T-helper 2 cell treated with Interferon-gamma antibody and Interleukin-4, amounts not matched to agents 5 μg/mL and 100 μg/mL, for 36 hours (primary cell): ENCODE measurements around the gene DST.

Experiments
- DNase-seq: peaks from one replicate; pipeline ENCODE4 v3.0.0; 2021; ENCODE audit warnings: low spot score
- H3K27ac Mint-ChIP-seq: one replicate; pipeline ENCODE4 v1.8.0; 2021; ENCODE audit warnings: mild to moderate bottlenecking, mixed read lengths
- H3K27me3 Mint-ChIP-seq: one replicate; pipeline ENCODE4 v1.8.0; 2021; ENCODE audit warnings: low read depth, mixed read lengths
- H3K36me3 Mint-ChIP-seq: one replicate; pipeline ENCODE4 v1.8.0; 2021; ENCODE audit warnings: low read depth, mixed read lengths
- H3K4me1 Mint-ChIP-seq: one replicate; pipeline ENCODE4 v1.8.0; 2021; ENCODE audit warnings: low read depth, mixed read lengths
- H3K4me3 Mint-ChIP-seq: one replicate; pipeline ENCODE4 v1.8.0; 2022; ENCODE audit warnings: mild to moderate bottlenecking, moderate library complexity, mixed read lengths
- H3K9me3 Mint-ChIP-seq: one replicate; pipeline ENCODE4 v1.8.0; 2021; ENCODE audit warnings: mixed read lengths

Gene DST

DNA sequence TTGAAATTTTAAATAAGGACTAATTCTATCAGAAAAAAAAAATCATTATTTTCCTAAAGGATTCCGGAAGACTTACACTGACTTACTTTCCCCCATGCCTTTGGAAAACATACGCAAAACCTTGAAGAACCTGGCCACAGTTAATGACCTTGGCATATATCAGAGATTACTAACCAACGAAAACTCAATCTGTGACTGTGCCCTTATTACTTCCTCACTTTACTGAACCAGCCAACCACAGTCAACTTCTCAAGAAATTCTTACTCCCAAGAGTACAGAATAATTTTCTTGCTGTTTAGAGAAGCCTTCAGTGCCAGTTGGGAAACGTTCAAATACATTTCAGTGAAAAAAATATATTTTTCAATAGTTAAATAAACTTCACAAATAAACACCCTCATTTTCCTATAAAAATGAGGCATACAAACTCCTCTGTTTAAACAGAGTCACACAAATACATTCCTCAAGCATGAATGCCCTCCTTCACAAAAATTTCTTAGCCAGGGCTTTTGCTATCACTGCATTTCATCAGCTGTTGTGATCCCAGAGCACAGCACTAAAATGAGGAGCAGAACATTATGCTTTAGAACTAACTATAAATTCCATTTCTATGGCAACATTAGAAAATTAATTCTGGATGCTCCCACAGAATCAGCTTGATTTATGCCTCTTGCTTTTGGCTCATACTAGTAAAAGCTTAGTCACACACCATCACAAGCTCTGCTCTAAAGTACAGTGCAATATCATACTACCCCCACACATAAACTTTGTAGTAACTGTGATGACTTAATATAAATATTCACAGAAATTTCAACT, 117.6 kb downstream of the DST start:
- no peaks in the 10 kb centered on the region for H3K4me1 Mint-ChIP-seq
- H3K27me3 Mint-ChIP-seq = no peaks in the 10 kb centered on the region
- DNase-seq = no peak
- H3K36me3 Mint-ChIP-seq = peaks cover 1% of the 10 kb centered on the region
- H3K4me3 Mint-ChIP-seq = no peak overlapping the region
- no peak overlapping the region for H3K27ac Mint-ChIP-seq
- no peaks in the 10 kb centered on the region for H3K9me3 Mint-ChIP-seq

DNA sequence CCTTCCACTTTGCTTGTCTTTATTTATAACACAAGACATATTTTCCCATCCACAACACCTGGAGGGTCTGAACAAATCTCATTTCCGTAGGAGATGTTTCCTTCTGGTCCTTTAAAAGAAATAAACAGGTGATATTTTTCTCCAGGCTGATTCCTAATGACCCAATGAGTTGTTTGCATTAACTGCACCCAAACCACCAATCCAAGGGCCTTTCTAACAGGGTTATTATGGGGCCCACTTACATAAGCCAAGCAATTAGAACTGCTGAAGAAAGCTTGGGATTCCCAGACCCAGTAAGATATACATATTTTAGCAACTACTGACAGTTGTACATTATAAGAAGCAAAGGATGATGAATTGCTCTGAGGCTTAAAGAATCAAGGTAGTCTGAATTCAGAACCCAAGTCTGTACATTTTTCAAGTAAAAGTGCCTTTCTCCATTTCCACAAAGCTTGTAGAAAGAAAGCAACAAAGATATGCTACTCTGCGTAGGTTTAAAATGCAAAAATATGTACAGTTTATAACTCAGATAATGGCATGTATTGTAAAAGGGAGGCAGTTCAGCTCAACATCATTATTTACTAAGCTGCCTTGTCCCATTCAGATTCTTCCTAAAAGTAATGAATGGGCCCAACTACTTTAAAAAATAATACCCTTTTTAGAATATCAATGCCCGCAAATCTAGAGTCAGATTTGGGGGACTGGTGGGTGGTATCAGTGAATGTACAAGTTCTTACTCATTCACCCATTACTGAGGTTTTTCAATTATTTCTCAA, 120.0 kb downstream of the DST start:
- H3K4me1 Mint-ChIP-seq = no peaks in the 10 kb centered on the region

DNA sequence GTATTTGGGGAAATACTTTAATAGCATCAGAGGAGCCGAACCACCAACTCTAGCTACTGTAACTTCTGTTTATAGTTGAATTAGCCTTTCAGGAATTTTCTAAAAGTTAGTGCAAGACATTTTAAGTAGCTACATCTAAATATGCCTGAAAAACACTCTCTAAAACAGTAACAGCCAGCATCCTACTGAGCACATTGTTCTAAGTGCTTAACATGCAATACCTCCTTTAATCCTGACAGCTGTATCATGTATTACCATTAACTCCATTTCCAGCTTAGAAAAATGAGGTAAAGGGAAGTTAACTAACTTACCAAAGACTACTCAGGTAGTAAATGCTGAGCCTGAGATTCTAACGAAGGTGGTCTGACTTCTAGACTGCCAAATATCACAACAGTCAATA, 120.7 kb downstream of the DST start:
- no peaks in the 10 kb centered on the region for H3K9me3 Mint-ChIP-seq
- H3K4me3 Mint-ChIP-seq = no peak overlapping the region
- H3K4me1 Mint-ChIP-seq = no peaks in the 10 kb centered on the region
- H3K27ac Mint-ChIP-seq = no peak overlapping the region
- no peaks in the 10 kb centered on the region for H3K27me3 Mint-ChIP-seq
- DNase-seq = no peak
- no peaks in the 10 kb centered on the region for H3K36me3 Mint-ChIP-seq

More for the DNA sequence above, 120.0 kb downstream of the DST start:
- H3K4me3 Mint-ChIP-seq = no peak overlapping the region
- no peaks in the 10 kb centered on the region for H3K27me3 Mint-ChIP-seq
- DNase-seq = no peak
- H3K27ac Mint-ChIP-seq = no peak overlapping the region
- no peaks in the 10 kb centered on the region for H3K36me3 Mint-ChIP-seq
- H3K9me3 Mint-ChIP-seq = no peaks in the 10 kb centered on the region

DNA sequence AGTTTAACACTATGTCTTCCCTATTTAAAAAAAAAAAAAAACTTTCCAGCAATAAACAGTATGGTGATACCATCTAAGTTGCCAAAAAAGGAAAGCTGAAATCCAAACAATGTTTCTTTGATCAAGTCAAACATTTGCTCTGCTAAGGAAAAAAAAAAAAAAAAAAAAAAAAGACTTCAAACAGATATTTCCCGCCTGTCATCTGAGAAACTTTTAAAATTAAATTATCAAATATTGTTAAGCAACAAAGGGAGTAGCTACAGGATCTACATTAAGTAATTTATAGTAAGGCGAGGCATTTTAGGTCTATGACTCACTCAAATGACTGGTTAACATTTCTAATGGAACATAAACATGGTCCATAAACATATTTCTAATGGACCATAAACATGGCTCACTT, 121.2 kb downstream of the DST start:
- H3K9me3 Mint-ChIP-seq = no peaks in the 10 kb centered on the region
- no peak overlapping the region for H3K27ac Mint-ChIP-seq
- DNase-seq = no peak
- H3K4me3 Mint-ChIP-seq = no peak overlapping the region
- H3K4me1 Mint-ChIP-seq = no peaks in the 10 kb centered on the region
- no peaks in the 10 kb centered on the region for H3K27me3 Mint-ChIP-seq
- no peaks in the 10 kb centered on the region for H3K36me3 Mint-ChIP-seq

DNA sequence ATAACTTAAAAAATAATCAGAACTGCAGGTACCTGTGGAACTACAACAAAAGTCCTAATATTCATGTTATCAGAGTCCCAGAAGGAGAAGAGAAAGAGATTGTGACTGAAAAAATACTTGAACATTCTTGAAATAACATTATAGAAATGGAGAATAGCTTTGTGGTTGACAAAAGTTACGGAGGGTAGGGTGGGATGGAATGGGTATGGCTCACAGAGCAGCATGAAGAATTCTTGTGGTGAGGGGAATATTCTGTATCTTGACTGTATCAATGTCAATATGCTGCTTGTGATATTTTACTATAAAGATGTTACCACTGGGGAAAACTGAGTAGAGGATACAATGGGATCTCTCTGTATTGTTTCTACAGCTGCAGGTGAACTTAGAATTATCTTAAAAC, 122.5 kb downstream of the DST start:
- H3K27me3 Mint-ChIP-seq = no peaks in the 10 kb centered on the region
- no peak overlapping the region for H3K4me3 Mint-ChIP-seq
- H3K9me3 Mint-ChIP-seq = no peaks in the 10 kb centered on the region
- no peak for DNase-seq
- H3K4me1 Mint-ChIP-seq = no peaks in the 10 kb centered on the region
- H3K27ac Mint-ChIP-seq = no peak overlapping the region
- H3K36me3 Mint-ChIP-seq = no peaks in the 10 kb centered on the region

DNA sequence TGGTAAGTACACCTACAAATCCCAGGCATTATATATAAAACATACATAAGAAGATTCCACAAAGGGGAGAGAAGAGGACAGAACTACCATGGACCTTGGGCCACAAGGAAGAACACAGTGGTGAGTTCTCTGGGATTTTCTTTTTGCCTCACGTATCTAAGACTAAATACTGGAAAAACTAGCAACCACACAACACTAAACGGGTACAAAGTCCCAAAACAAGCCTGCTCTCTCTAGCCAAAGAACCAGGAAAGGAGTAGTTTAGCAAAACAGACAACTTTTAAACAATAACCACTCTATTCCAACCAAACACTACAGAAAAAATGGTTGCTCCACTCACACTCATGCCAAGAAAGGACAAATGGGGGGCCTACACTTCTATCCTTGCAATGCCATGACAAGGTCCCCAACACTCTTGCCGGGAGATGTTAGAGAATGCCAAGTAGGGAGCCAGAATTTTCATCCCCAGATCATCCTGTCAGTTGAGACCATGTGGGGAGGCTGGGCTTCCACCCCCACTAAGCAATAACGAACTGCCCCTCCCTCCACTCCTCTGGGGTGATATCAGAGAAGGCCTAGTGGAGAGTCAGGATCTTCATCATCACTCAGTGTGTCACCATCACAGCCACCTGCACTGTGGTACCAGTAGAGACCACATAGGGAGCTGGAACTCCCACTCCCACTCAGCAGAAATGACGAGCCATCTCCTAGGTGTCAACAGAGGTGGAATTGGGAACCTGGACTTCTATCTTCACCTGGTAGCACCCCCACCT, 123.5 kb downstream of the DST start:
- no peaks in the 10 kb centered on the region for H3K9me3 Mint-ChIP-seq
- no peak overlapping the region for H3K27ac Mint-ChIP-seq
- no peaks in the 10 kb centered on the region for H3K36me3 Mint-ChIP-seq
- DNase-seq = no peak
- H3K4me1 Mint-ChIP-seq = no peaks in the 10 kb centered on the region
- no peaks in the 10 kb centered on the region for H3K27me3 Mint-ChIP-seq
- H3K4me3 Mint-ChIP-seq = no peak overlapping the region

DNA sequence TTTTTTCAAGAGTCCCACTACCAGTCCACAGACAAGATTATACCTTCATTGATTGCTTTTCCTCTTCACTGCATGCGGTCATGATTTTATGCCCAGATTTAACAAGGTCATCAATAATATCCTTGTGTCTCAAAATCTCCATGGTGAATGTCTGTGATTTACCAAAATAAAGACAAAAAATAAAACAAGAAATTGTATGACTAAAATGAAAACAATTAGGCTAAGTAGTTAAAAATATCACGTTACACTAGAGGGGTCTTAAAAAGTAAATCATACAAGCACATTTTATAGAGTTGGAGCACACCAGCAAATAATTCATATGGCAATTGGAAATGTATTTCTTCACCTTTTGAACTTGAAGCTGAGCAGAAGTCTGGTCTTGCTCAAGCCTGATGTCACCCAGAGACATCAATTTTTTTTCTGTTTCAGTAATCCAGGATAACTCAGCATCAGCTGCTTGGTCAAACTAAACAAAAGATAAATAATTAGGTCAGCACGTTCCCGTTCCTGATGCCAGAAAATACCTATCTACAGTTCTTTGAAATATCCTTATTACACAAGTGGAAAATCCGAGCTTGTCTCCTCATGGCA, 125.4 kb downstream of the DST start:
- Mint-ChIP-seq H3K27me3 (no peaks in the 10 kb centered on the region), H3K36me3 (no peaks in the 10 kb centered on the region), H3K4me1 (no peaks in the 10 kb centered on the region), H3K9me3 (no peaks in the 10 kb centered on the region), H3K4me3 (no peak overlapping the region), H3K27ac (no peak overlapping the region)
- DNase-seq = no peak

DNA sequence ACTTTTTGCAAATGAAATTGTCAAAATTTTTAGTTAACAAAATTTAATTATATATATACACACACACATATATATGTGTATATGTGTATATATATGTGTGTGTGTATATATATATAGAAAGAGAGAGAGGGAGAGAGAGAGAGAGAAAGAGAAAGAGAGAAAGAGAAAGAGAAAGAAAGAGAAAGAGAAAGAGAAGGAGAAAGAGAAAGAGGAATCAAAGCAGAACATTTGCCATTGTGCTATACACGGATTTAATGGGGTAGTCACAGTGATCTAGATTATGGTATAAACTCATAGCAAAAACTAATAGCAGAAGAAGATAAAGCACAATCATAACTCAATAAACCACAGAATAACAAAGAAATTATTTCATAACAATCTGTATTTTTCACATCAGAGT, 126.7 kb downstream of the DST start:
- Mint-ChIP-seq H3K9me3 (no peaks in the 10 kb centered on the region), H3K4me3 (no peak overlapping the region), H3K27ac (no peak overlapping the region), H3K36me3 (no peaks in the 10 kb centered on the region), H3K4me1 (no peaks in the 10 kb centered on the region), H3K27me3 (no peaks in the 10 kb centered on the region)
- no peak for DNase-seq

DNA sequence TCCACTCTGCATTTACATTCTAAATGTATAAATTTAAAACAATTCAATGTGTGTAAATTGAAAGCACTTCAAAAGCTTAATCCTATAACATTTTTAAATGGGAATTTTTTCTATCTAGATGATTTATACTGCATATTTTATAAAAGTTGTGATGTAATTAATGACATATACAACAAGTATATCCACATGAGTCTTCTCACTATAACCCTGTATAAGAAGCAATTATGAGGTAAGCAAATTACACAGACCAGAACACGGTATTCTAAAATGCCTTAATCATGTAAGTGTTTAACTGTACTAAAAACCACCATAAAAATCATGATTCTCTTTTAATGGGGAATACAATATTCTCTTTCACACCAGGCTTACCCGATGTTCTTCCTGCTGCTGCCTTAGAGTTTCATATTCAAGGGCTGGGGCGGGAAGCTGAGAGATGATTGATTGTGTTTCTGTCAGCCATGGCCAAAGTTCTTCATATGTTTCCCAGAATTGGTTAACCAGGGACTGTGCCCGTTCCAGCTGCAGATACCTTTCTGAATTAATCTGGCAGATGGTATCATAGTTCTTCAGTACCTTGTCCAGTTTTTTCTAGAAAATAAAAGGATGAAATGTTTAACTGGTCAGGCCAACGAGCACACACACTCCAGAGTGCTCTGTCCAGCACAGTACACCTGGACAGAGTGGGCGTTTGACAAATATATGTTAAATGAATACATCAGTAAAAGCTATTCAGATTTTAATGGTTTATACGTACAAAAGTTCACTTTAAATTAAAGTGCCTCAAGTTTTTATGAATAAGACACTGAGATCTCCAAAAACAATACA, 127.4 kb downstream of the DST start:
- Mint-ChIP-seq H3K27ac (no peak overlapping the region), H3K9me3 (no peaks in the 10 kb centered on the region), H3K27me3 (no peaks in the 10 kb centered on the region), H3K4me3 (no peak overlapping the region), H3K4me1 (no peaks in the 10 kb centered on the region), H3K36me3 (no peaks in the 10 kb centered on the region)
- no peak for DNase-seq

DNA sequence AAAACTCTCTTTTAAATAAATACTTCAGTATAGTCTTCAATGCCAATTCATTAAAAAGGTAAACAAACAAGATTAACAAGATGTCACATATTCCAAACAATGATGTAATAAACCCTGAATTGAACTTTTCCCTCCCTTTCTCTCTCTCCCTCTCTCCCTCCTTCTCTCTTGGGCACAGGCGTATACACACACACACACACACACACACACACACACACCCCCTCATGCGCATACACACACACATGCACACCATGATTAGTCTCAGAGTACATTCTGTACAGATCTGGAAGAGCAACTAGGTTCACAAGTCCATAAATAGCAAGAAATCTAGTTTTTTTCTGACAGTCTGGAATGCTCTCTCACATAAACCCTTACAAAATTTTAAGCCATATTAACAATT, 128.3 kb downstream of the DST start:
- Mint-ChIP-seq H3K27me3 (no peaks in the 10 kb centered on the region), H3K4me3 (no peak overlapping the region), H3K9me3 (no peaks in the 10 kb centered on the region), H3K27ac (no peak overlapping the region), H3K36me3 (no peaks in the 10 kb centered on the region), H3K4me1 (no peaks in the 10 kb centered on the region)
- no peak for DNase-seq

DNA sequence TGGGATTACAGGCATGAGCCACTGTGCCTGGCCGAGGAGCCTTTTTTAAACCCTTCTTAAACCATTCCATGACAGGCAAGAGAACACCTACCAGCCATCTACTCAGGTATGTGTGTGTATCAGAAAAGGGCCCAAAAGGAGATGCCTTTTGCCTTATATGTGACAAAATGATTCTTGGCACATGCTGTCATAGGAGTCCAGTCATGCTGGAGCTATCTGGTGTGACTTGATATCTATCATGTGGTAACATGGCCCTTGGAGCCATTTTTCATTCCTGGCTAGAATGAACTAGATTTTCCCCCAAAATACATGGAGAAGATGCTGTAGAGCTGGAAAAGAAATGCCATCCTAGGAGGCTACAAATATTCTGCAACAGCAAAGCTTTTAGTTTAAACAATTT, 129.1 kb downstream of the DST start:
- no peaks in the 10 kb centered on the region for H3K9me3 Mint-ChIP-seq
- no peaks in the 10 kb centered on the region for H3K36me3 Mint-ChIP-seq
- no peak for DNase-seq
- no peak overlapping the region for H3K4me3 Mint-ChIP-seq
- H3K27ac Mint-ChIP-seq = no peak overlapping the region
- no peaks in the 10 kb centered on the region for H3K27me3 Mint-ChIP-seq
- no peaks in the 10 kb centered on the region for H3K4me1 Mint-ChIP-seq

DNA sequence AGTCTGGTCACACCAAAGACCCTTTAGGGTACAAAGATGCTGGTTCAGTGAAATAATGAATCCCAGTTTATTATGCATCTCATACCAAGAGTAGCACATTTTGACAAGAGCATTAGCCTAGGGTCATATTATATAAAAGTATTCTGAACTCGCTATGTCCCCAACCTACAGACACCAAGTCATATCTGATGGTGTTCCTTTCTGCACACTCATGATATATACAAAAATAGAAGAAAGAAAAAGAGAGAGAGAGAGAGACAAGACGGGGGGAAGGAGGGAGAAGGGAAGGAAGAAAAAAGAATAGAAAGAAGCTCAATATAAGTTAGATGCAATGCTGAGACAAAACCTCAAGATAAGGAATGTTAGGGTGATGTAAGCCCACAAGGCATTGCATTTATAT, 131.1 kb downstream of the DST start:
- Mint-ChIP-seq H3K9me3 (no peaks in the 10 kb centered on the region), H3K36me3 (no peaks in the 10 kb centered on the region), H3K4me1 (no peaks in the 10 kb centered on the region), H3K27me3 (no peaks in the 10 kb centered on the region), H3K4me3 (no peak overlapping the region), H3K27ac (no peak overlapping the region)
- no peak for DNase-seq

DNA sequence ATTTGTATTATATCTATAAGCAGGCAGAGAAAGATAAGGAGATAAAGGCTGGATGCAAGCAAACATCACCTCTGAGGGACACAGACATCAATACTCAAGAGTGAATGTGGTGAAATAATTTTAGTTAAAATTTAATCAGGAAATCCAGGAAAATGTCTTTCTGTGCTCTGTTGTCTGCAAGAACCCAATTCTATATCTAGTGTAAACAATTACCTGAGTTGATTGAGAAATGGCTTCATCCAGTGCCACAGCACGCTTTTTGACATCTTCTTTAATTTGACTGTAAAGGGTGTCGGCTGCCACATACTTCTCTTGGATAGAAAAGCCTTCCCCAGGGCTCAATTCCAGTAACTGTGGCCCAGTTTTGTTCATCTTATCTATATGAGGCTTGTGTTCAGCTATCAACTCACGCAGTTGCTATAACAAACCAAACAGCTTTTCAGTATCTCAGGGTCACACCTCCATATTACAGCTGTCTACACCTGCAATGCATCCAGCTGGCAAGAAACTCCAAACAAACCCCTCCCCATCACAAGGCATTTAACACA, 131.6 kb downstream of the DST start:
- Mint-ChIP-seq H3K27ac (no peak overlapping the region), H3K36me3 (no peaks in the 10 kb centered on the region), H3K4me3 (no peak overlapping the region), H3K4me1 (no peaks in the 10 kb centered on the region), H3K27me3 (no peaks in the 10 kb centered on the region), H3K9me3 (no peaks in the 10 kb centered on the region)
- DNase-seq = no peak
